Colon (tissue), 2 donors: ENCODE measurements around the gene LTBP1.

Source experiments
- FAIRE-seq: peaks from 2 replicates; lab custom pipeline; 2012; peaks lifted over from hg19 to GRCh38; lab: Jason Lieb, UNC
- donor health status: control.
- donor health status: control.

LTBP1 gene

DNA sequence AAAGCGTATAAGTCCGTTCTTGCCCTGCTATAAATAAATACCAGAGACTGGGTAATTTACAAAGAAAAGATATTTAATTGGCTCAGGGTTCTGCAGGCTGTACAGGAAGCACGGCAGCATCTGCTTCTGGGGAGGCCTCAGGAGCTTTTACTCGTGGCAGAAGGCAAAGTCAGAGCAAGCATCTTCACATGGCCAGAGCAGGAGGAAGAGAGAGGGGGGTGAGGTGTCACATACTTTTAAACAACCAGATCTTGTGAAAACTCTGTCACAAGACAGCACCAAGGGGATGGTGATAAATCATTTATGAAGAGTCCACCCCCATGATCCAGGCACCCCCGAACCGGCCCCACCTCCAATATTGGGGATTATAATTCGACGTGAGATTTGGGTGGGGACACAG lies 130.6 kb downstream of the LTBP1 start:
- no peak for FAIRE-seq

DNA sequence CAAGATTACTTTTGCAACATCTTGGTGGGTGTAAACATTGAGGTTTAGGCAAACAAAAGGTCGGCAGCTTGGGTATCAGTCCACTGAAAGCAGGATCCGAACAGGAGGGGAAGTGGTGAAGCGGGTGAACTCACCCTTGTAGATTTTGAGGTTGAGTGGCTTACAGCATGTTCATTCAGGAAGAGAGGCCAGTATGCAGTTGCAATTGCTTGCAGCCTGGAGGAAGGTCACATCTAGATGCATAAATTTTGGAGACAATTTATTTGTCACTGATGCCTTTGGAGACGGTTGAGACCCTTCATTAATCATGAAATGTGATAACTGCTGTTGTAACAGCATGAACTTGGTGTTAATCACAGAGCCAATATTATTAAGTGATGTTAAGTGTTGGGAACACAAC lies 131.1 kb downstream of the LTBP1 start:
- no peak for FAIRE-seq

DNA sequence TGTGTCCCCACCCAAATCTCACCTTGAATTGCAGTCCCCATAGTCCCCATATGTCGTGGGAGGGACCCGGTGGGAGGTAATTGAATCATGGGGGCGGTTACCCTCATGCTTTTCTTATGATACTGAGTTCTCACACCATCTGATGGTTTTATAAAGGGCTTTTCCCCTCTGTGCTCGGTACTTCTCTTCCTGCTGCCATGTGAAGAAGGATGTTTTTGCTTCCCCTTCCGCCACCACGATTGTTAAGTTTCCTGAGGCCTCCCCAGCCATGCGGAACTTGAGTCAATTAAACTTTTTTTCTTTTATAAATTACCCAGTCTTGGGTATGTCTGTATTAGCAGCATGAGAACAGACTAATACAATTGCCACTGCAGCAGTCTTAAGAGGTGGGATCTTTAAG lies 134.9 kb downstream of the LTBP1 start:
- FAIRE-seq, result no peak

DNA sequence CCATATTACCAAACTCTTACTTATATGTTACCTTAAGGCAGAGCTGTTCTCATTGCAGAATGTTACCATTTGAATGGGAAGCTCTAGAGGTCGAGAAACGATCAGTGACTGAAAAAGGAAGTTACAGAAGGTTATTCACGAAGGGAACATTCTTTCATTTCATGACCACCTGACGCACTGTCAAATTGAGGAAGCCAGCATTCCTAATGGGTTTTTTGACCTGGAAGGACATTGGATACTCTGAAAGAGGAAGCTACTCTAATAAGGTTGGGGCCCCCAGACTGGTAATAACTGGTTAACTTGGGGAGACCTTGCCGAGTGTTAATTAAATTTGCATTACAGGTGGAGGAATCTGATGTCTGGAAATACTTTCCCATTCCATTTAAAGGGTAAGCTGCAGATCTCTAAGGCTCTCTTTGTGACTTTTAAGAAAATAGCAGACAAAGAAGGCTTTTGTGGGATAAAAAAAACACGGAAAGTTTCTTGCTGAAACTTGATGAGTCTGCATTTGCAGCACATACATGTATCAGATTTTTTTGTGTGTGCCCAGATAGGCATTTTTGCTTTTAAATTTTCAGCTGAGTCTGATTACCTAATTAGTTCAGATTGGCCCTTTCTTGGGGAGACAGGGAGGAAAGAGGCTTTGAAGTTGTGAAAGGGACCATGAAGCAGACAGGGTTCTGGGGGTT lies 137.1 kb downstream of the LTBP1 start:
- no peak for FAIRE-seq

DNA sequence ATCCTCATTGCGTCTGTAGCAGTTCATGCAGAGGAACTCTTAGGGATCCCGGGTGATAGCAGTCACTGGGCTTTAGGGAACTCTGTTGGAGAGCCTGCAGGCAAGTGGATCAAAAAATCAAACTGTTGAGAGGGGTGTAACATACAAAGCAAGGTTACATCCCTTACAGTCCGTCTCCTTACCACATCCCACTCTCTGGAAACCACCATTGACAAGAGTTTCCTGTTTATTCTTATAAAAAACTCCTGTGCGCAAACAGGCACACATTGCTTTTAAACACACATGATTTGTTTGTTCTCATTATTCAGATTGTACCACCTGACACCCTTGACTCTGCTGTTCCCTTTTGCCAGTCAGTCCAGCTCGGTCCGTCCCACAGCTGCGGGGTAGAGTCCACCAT lies 137.7 kb downstream of the LTBP1 start:
- FAIRE-seq, result no peak

DNA sequence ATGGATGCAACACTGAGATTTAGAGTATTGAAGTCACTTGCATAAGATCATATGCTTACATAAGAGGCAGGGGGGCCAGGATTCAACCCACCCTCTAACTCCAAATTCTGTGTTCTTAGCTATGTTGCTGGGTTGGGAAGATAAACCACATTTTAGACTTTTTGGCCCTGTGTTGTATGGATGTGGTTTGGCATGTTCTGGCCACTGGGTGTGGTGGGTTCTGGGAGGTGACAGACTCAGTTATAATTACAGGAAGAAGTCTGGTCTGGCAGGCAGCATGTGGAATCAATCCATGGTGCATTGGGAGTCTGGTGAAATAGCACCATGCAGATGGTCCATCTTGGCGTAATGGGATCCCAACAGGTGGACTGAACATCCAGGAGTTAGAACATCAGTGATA lies 138.9 kb downstream of the LTBP1 start:
- FAIRE-seq, result no peak

DNA sequence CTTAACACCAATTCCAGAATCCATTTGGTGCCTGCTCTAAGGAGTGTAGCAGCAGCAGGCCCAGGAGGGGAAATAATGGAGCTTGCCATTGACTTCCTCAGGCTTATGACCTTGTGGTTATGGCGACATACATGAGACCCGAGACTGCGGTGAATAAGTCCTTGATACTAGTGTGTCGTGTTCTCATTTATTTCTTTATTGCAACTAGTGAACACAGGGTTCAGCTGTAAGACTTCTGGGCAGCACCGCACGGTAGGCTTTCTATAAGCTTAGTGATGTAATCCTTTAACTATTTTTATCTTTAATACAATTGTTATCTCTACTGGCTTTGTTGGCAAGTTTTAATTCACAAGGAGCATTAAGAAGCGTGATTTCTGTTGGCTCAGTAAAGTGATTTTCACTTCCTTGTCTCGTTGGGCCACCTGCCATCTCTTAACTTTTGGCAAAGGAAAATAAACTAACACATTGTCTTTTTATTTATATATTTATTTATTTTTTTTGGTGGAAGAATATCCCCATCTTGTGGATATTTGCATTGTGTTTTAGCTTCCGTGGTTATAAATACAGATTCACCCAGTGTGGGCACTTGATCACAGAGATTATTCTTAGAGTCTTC lies 139.8 kb downstream of the LTBP1 start:
- no peak for FAIRE-seq

DNA sequence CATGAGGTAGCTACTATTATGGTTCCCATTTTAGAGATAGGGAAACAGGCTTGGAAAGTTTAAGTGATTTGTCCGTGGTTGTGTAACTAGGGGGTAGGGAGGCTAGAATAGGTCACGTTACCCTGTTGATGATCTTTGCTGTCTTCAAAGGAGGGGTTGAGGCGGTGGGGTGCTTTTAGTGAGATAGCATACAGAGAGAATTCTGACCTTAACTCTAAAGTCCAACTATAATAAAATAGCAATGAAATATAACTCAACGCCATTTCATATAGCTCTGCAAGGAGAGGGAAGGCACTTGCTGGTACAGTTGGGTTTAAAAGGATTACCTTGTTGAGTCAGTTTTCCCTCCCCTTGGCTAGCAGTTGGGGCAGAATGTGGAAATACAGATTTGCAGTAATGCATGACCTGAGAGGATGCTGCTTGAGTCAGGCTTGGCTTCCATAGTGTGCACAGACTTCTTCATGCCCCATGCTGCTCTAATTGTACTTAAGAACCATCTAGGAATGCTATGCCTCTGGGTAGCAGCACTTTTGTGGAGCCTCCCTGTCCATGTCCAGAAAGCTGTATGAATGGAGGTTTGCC lies 143.9 kb downstream of the LTBP1 start:
- FAIRE-seq, result no peak

DNA sequence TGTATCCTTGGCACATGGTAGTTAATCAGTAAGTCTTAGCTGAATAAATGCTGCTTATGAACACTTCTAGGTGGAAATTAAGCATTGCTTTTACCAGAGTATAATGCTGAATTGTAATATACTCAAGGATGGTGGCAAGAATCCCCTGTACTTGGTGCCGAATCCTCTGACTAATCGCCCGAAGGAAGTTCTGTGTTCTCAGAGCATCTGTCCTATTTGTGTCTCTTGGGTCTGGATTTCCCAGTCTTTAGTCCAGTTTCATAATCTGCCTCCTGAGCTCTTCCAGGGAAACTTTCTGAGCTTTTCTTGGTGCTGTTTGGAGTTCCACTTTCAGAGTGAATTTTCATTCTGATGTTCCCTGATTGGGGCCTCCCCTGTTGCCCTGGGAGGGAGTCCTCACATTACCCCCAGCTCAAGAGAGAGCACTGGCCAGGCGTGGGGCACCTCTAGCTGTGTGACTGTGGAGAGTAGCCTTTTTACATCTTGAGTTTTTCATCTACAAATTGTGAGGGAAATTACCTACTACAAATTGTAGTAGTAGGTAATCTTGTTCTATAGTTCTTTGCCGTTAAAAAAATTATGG lies 144.9 kb downstream of the LTBP1 start:
- FAIRE-seq, result no peak

DNA sequence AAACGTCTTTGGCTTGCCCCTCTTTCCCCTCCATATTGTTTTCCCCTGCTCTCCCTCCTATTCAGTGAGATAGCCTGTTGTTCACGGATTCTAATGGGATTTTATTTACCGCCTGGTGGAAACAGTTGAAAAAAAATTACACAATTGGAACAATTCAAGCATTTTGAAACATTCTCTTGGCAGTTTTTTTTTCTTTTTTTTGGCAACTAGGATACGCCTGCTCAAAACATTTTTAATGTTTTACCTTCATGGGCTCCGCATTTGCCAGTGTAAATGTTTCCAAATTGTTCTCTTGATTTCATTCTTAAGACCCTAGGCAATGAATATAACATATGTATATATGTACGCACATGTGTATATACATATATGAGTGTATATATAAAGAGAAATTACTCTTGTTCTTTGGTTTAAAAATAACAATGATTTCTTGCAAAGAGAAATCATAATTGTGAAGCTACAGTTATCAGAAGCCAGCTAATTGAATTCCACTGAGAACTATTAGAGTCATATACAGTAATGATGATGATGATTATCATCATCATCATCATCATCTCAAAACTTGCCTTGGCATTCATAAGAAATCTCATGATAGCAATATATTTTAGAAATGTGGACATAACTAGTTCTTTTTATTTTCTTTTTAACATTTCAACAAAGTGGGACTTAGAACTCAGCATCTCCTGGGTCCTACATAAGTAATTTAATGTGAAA lies 146.7 kb downstream of the LTBP1 start:
- FAIRE-seq, result no peak

DNA sequence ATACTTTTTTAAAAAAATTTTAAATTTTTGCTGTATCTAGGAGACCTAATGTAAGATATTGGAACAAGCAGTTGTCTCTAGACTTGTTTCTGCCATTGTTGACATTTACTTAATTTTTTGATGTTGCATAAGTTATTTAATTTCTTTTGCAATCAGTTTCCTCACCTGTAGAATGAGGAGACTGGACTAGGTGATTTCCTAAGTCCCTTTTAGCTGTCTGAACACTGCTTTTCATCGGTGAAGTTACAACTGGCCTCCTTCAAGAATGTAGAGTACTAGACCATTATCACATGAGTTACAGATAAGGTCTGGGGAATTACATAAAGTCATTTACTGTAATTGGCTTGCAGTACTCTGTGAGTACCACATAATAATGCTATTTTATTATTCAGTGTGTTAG lies 147.6 kb downstream of the LTBP1 start:
- FAIRE-seq, result no peak

DNA sequence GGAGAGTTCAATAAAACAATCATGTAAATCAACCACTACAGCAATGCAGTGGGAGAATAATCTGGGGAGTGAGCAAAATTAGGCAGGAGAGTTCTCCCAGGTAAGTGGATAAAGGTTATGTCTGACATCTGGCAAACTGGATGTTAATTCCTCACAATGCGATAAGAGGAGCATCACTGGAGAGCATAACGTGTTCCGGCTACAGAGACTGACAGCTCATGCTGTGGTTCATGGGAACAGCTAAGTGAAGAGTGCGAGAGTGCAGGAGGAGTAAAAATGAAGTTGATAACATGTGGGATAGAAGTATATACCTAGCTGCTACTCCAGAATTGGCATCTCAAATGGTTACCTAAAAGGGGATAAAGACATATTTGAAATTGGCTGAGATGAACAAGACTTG lies 153.2 kb downstream of the LTBP1 start:
- no peak for FAIRE-seq

DNA sequence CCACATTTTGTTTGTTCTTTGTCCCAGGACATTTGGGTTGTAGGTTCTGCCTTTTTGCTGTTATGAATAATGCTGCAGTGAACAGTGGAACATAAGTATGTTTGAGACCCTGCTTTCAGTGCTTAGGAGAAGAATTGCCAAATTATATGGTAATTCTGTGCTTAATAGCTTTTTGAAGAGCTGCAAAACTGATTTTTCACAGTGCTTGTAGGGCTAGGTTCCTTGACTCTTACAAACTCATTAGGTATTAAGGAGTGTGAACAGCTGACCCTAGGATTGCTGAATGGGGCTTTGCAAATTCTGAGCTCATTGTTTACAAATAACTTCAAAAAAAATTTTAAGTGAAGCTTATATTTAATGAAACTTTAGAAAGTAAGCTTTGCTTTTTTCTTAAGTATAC lies 154.2 kb downstream of the LTBP1 start:
- FAIRE-seq, result no peak

DNA sequence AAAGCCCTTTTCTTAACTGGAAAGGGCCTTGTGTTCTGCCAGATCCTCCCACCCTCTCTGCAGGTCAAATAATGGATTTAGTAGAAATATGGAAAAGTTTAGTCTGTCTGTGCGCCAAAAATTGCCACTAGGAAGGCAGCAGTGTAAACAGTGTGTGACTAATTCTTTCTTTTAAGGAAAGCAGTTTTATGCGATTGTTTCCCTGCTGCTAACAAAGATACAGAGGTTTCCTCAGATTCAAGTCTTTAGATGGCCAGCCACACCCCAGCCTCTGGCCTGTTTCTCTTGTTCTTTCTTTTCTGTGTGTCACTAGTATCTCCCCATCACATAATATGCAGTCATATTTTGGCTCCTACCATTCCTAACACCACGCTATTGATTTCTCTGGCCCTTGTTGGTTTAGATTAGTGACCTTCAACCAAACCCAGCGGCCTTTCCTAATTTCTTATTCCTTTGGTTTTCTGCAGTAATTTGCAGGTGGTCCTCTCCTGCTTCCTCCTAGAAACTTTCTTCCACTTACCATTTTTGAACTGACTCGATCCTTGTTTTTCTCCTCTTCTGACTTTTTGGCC lies 157.4 kb downstream of the LTBP1 start:
- no peak for FAIRE-seq

DNA sequence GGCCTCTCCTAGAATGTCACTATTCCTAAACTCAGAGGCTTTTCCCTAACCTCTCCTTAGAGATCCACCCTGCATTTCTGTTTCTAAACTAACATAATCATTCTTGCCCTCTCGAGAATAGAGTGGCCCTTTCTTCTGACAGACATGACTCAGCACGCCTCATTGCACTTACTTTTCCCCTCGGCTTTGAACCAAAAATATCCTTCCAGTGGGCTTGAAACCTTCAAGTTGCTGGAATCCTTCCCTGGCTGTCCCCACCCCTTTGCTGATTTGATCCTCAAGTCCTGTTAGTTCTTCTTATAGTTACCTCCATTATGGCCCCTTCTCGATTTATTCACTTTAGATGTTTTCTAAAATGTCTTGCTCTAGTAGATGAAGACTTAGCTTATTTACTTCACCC lies 158.0 kb downstream of the LTBP1 start:
- FAIRE-seq, result no peak

DNA sequence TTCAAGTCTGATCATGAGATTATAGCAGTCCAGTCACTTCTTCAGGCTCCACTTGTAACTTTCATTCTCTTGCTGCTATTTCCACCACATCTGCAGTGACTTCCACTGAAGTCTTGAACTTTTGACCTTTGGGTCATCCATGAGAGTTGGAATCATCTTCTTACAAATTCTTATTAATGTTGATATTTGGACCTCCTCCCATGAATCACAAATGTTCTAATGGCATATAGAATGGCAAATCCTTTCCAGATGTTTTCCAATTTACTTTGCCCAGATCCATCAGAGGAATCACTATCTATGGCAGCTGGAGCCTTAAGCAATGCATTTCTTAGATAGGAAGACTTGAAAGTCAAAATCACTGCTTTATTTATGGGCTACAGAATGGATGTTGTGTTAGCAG lies 159.4 kb downstream of the LTBP1 start:
- FAIRE-seq, result no peak

DNA sequence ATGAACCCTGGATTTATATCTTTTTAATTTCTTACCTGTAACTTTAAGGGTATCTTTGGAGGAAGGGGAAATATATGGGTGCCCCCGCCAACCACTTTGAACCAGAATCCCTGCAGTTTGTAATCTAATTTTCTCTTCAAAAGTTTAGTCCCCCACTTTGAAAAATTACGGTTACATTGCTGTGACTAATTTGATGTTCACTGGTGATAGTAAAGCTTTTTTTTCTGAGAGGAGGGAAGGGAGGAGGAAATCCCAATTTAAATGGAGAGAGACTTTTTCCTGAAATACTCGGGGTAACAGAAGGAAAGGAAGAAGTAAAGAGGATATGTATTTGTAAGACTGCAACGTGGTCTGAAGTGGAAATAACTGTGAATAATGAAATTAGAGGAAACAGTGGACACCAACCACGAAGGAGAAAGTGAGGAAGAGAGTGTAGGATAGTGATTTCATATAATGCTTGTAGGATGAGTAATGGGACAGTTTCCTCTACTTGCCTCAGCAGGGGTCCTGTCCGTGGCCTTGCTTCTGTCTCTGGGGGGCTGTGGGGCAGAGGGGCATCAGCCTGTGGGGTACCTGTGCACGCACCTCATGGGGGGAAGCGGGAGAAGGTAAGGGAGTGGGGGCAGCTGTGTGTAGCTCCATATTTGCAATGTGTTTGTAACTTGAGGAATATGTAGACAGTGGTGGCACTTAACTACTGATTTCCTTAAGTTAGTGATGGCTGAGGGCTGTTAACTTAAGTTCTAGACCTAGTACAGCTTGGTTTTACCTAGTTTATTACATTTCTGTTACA lies 161.1 kb downstream of the LTBP1 start:
- FAIRE-seq, result no peak

DNA sequence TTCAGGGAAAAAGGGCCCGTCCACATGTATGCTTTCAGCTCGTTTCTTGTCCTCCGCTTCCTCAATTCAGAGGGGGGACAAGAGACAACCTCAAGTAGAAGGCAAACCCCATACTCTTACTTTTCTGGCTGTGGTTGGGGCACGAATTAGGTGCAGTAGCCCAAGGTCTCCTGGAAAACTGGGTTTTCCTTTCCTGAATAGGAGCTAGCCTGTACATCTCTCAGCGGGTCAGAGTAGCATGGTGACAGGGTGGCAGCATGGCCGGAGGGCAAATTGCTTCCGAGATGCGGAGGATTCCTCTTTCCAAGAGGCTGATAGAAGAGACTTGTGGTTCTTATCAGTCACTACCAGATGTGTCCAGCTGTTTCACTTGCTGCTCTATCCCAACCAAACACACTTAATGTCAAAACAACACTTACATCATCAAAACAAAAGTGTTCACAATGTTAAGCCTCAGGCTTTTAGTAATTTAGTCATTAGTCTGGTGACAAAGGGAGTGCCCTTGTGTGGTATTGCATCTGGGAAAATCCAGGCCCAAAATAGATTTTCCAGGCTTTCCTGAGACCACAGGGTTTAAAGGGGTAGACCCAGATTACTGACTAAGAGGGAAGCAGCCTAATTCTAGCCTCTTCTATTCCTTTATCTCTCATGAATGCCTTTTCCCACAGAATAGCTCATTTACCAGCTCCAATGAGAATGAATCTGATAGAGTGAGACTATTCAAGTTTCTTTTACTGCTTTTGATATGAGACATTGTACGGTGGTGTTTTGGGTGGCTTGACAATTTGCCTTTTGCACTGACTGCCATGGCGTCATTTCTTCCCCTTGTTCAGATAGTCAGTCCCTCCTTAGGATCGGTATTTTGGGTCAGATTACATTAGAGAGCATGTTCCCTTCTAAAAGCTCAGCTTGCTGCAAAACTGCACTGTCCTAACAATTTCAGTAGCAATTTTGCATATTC lies 162.0 kb downstream of the LTBP1 start:
- no peak for FAIRE-seq

DNA sequence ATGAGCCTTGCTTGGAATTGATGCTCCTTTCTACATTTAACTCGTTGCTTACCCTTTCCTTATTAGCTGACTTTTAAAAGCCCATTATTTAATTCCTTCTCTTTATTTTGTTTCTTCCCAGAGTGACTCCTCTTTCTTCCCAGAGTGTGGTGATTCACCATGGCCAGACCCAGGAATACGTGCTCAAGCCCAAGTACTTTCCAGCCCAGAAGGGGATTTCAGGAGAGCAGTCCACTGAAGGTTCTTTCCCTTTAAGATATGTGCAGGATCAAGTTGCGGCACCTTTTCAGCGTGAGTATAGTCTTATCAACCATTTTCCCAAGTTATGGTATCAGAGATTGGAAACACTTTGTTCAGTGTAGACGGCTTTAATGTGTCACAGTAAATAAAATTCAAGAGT lies 163.7 kb downstream of the LTBP1 start:
- FAIRE-seq, result no peak

DNA sequence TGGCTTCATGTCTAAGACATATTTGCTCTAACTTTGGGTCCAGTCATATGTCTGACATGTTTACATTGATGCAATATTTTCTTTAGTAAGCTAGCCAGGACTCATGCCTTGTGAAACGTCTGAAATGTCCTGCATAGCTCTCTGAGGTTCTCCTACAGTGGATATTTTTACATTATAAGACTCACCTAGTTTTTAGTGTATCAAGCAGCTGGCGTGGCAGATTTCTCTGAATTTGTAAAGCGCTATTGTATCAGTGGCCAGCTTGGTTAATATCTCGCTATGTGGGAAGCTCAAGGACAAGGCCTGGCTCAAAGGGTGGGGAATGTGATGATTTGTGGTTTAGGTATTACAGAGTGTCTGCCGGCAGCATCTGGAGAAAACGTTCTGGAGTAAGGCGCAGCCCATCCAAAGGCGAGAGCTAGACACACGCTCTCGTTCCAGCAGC lies 164.3 kb downstream of the LTBP1 start:
- no peak for FAIRE-seq

DNA sequence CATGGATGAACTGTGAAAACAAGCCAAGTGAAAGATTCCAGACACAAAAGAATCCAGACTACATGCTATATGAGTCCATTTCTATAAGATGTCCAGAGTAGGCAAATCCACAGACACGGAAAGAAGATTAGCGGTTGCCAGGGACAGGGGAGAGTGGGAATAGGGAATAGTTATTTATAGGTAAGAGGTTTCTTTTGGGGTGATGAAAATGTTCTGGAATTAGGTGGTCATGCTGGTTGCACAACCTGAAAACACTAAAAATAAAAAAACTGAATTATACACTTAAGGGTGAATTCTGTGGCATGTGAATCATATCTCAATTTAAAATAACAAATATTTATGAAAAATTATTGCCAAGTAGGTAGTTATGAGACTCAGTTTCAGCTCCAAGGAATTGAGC lies 168.4 kb downstream of the LTBP1 start:
- FAIRE-seq, result no peak
